ENCODE results near the gene MEGF9.

The MEGF9 gene

GRCh38 chr9:120574473-120574872, 139.8 kb downstream of the MEGF9 start:
- H3K9me3 ChIP-seq (ENCODE audit: control insufficient read depth, insufficient read depth, low read length): no peaks in the 10 kb centered on the region; the same call in 1 of the 2 replicates
- peaks cover 17% of the 10 kb centered on the region for H3K36me3 ChIP-seq (ENCODE audit: control insufficient read depth, insufficient read depth, low read length)
- H3K27ac ChIP-seq (ENCODE audit: low read length): no peak overlapping the region
- no peak overlapping the region for H3K4me3 ChIP-seq (ENCODE audit: low read length)
- DNase-seq (ENCODE audit: low read depth, low spot score): no peak
- H3K4me1 ChIP-seq (ENCODE audit: control insufficient read depth, insufficient read depth, low read length): no peaks in the 10 kb centered on the region
- WGBS (ENCODE audit: insufficient coverage, insufficient read length): no CpG with 5 or more reads among the region's 2 CpGs
- no peaks in the 10 kb centered on the region for H3K27me3 ChIP-seq (ENCODE audit: control insufficient read depth, insufficient read depth, low read length)

- DNase-seq (ENCODE audit: low read depth, low spot score): no peak
- no peaks in the 10 kb centered on the region for H3K27me3 ChIP-seq (ENCODE audit: control insufficient read depth, insufficient read depth, low read length)
- H3K4me1 ChIP-seq (ENCODE audit: control insufficient read depth, insufficient read depth, low read length): no peaks in the 10 kb centered on the region
- peaks cover 27% of the 10 kb centered on the region for H3K36me3 ChIP-seq (ENCODE audit: control insufficient read depth, insufficient read depth, low read length)
- H3K27ac ChIP-seq (ENCODE audit: low read length): no peak overlapping the region
- no peak overlapping the region for H3K4me3 ChIP-seq (ENCODE audit: low read length)
- H3K9me3 ChIP-seq (ENCODE audit: control insufficient read depth, insufficient read depth, low read length): no peaks in the 10 kb centered on the region; the same call in 1 of the 2 replicates
- no CpG with 5 or more reads among the region's 1 CpG for WGBS (ENCODE audit: insufficient coverage, insufficient read length)
These were observed 141.8 kb downstream of the MEGF9 start for GRCh38 chr9:120572472-120572871.

GRCh38 chr9:120571443-120572257, 142.6 kb downstream of the MEGF9 start:
- WGBS (ENCODE audit: insufficient coverage, insufficient read length): no CpG with 5 or more reads among the region's 11 CpGs
- no peaks in the 10 kb centered on the region; the same call in 1 of the 2 replicates for H3K9me3 ChIP-seq (ENCODE audit: control insufficient read depth, insufficient read depth, low read length)
- H3K4me1 ChIP-seq (ENCODE audit: control insufficient read depth, insufficient read depth, low read length): no peaks in the 10 kb centered on the region
- no peak overlapping the region for H3K27ac ChIP-seq (ENCODE audit: low read length)
- H3K4me3 ChIP-seq (ENCODE audit: low read length): no peak overlapping the region
- no peak for DNase-seq (ENCODE audit: low read depth, low spot score)
- no peaks in the 10 kb centered on the region for H3K27me3 ChIP-seq (ENCODE audit: control insufficient read depth, insufficient read depth, low read length)
- H3K36me3 ChIP-seq (ENCODE audit: control insufficient read depth, insufficient read depth, low read length): peaks cover 27% of the 10 kb centered on the region

DNA sequence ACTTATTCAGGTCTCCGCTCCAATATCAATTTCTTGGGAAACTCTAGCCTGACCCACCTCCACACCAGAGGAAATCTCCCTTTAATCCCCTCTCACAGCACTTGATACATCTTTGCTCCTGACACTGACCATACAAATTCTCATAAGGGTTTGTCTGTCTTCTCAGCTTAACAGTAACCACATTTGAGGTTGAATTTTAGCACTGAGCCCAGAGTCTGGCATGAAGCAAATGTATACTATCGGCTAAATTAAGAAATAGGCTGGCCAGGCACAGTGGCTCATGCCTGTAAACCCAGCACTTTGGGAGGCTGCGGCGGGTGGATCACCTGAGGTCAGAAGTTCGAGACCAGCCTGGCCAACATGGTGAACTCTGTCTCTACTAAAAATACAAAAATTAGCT, 144.0 kb downstream of the MEGF9 start:
- no peaks in the 10 kb centered on the region for H3K27me3 ChIP-seq (ENCODE audit: control insufficient read depth, insufficient read depth, low read length)
- no peaks in the 10 kb centered on the region for H3K4me1 ChIP-seq (ENCODE audit: control insufficient read depth, insufficient read depth, low read length)
- WGBS (ENCODE audit: insufficient coverage, insufficient read length): no CpG with 5 or more reads among the region's 5 CpGs
- H3K4me3 ChIP-seq (ENCODE audit: low read length): no peak overlapping the region
- no peak for DNase-seq (ENCODE audit: low read depth, low spot score)
- H3K9me3 ChIP-seq (ENCODE audit: control insufficient read depth, insufficient read depth, low read length): no peaks in the 10 kb centered on the region; the same call in 1 of the 2 replicates
- no peak overlapping the region for H3K27ac ChIP-seq (ENCODE audit: low read length)
- peaks cover 29% of the 10 kb centered on the region for H3K36me3 ChIP-seq (ENCODE audit: control insufficient read depth, insufficient read depth, low read length)

DNA sequence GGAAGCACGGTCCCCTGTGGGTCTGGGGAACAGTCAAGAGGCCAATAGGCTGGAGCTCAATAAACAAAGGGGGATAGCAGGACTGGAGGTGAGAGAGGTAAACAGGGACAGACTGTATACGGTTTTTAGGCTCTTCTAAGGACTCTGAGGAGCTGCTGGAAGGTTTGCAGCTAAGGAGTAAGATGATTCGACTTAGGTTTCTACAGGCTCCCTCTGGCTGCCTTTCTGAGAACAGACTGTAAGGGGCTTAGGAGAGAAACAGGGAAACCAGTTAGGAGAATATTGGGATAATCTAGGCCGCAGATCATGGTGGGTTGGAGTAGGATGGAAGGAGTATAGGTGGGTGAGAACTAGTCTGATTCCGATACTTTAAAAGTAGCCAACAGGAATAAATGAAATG, 144.7 kb downstream of the MEGF9 start:
- DNase-seq (ENCODE audit: low read depth, low spot score): no peak
- Histone ChIP-seq H3K4me3 (ENCODE audit: low read length) (no peak overlapping the region), H3K27me3 (ENCODE audit: control insufficient read depth, insufficient read depth, low read length) (no peaks in the 10 kb centered on the region), H3K27ac (ENCODE audit: low read length) (no peak overlapping the region), H3K4me1 (ENCODE audit: control insufficient read depth, insufficient read depth, low read length) (no peaks in the 10 kb centered on the region), H3K36me3 (ENCODE audit: control insufficient read depth, insufficient read depth, low read length) (peaks cover 32% of the 10 kb centered on the region), H3K9me3 (ENCODE audit: control insufficient read depth, insufficient read depth, low read length) (no peaks in the 10 kb centered on the region; the same call in 1 of the 2 replicates)
- WGBS (ENCODE audit: insufficient coverage, insufficient read length): no CpG with 5 or more reads among the region's 5 CpGs

GRCh38 chr9:120568816-120569215, 145.5 kb downstream of the MEGF9 start:
- H3K4me3 ChIP-seq (ENCODE audit: low read length): no peak overlapping the region
- H3K27me3 ChIP-seq (ENCODE audit: control insufficient read depth, insufficient read depth, low read length): no peaks in the 10 kb centered on the region
- peaks cover 32% of the 10 kb centered on the region for H3K36me3 ChIP-seq (ENCODE audit: control insufficient read depth, insufficient read depth, low read length)
- WGBS (ENCODE audit: insufficient coverage, insufficient read length): no CpG with 5 or more reads among the region's 5 CpGs
- H3K27ac ChIP-seq (ENCODE audit: low read length): no peak overlapping the region
- H3K4me1 ChIP-seq (ENCODE audit: control insufficient read depth, insufficient read depth, low read length): no peaks in the 10 kb centered on the region
- DNase-seq (ENCODE audit: low read depth, low spot score): no peak
- no peaks in the 10 kb centered on the region; the same call in 1 of the 2 replicates for H3K9me3 ChIP-seq (ENCODE audit: control insufficient read depth, insufficient read depth, low read length)

- no CpG with 5 or more reads among the region's 4 CpGs for WGBS (ENCODE audit: insufficient coverage, insufficient read length)
These were observed 146.4 kb downstream of the MEGF9 start for GRCh38 chr9:120567874-120568273.

DNA sequence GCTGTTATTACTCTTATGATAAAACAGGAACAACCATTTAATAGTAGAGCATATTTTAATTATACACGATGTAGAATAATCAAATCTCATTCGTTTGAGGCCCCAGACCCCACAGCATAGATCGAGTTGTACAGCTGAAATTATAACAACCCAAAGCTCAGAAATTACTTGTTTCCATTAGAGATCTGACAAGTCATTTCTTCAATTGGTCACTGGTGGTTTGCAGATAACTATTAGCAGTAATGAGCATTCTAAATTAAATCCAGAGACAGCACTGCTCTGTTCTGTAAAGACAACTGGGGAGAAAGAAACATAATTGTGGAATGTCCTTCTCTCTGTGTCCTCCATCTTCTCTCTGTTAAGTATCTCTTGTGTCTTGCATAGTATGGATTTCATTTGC, 147.2 kb downstream of the MEGF9 start:
- Histone ChIP-seq H3K9me3 (ENCODE audit: control insufficient read depth, insufficient read depth, low read length) (no peaks in the 10 kb centered on the region; the same call in 1 of the 2 replicates), H3K36me3 (ENCODE audit: control insufficient read depth, insufficient read depth, low read length) (peaks cover 32% of the 10 kb centered on the region), H3K4me1 (ENCODE audit: control insufficient read depth, insufficient read depth, low read length) (no peaks in the 10 kb centered on the region), H3K27ac (ENCODE audit: low read length) (no peak overlapping the region), H3K27me3 (ENCODE audit: control insufficient read depth, insufficient read depth, low read length) (no peaks in the 10 kb centered on the region), H3K4me3 (ENCODE audit: low read length) (no peak overlapping the region)
- WGBS (ENCODE audit: insufficient coverage, insufficient read length): no CpG with 5 or more reads among the region's 3 CpGs
- DNase-seq (ENCODE audit: low read depth, low spot score): no peak

More at GRCh38 chr9:120567874-120568273, 146.4 kb downstream of the MEGF9 start:
- H3K4me3 ChIP-seq (ENCODE audit: low read length): no peak overlapping the region
- H3K9me3 ChIP-seq (ENCODE audit: control insufficient read depth, insufficient read depth, low read length): no peaks in the 10 kb centered on the region; the same call in 1 of the 2 replicates
- H3K27me3 ChIP-seq (ENCODE audit: control insufficient read depth, insufficient read depth, low read length): no peaks in the 10 kb centered on the region
- peaks cover 32% of the 10 kb centered on the region for H3K36me3 ChIP-seq (ENCODE audit: control insufficient read depth, insufficient read depth, low read length)
- no peak for DNase-seq (ENCODE audit: low read depth, low spot score)
- H3K27ac ChIP-seq (ENCODE audit: low read length): no peak overlapping the region
- no peaks in the 10 kb centered on the region for H3K4me1 ChIP-seq (ENCODE audit: control insufficient read depth, insufficient read depth, low read length)

DNA sequence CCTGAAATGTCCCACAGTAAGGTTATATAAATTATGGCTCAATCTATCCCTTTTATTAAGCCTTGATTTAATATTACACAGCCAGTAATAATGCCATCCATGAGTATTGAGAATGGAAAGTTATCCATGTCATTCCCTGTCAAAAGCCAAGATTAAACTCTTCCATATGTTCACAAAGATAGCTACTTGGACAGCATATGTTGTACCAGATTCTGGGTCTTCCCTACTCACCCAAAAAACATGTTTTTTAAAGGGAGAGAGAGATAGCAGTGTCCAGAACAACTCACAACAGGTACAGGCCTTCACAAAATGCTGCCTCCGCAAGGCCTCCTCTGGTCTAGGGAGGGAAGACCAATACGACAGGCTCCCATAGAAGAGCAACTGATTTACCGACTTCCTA, 149.7 kb downstream of the MEGF9 start:
- Histone ChIP-seq H3K9me3 (ENCODE audit: control insufficient read depth, insufficient read depth, low read length) (no peaks in the 10 kb centered on the region), H3K4me1 (ENCODE audit: control insufficient read depth, insufficient read depth, low read length) (no peaks in the 10 kb centered on the region), H3K4me3 (ENCODE audit: low read length) (no peak overlapping the region), H3K27ac (ENCODE audit: low read length) (no peak overlapping the region), H3K27me3 (ENCODE audit: control insufficient read depth, insufficient read depth, low read length) (no peaks in the 10 kb centered on the region), H3K36me3 (ENCODE audit: control insufficient read depth, insufficient read depth, low read length) (peaks cover 17% of the 10 kb centered on the region; the same call in 1 of the 2 replicates)
- no CpG with 5 or more reads among the region's 3 CpGs for WGBS (ENCODE audit: insufficient coverage, insufficient read length)
- no peak for DNase-seq (ENCODE audit: low read depth, low spot score)

DNA sequence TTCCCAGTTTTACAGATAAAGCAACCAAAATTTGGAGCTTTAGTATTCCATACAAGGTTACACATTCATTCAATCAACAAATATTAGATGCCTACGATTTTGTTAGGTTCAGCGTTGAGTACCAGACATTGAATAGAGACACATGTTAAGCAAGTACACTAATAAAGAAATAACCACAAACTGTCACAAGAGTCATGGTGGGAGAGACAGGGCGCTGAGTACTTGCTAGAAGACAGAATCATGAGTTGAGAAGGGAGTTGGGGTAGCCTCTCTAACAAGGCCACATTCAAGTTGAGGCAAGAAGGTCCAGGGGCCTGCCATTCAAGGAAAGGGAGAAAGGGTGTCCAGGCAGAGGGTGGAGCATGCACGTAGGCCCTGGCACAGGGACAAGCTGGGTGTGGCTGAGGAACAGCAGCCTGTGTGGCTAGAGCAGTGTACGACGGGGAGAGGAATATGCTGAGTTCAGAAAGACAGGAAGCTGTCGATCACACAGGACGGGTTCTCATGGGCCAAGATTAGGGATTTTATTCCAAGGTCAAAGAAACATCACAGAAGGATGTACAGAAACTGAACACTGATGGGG, 151.3 kb downstream of the MEGF9 start:
- no peak overlapping the region for H3K4me3 ChIP-seq (ENCODE audit: low read length)
- DNase-seq (ENCODE audit: low read depth, low spot score): no peak
- no peak overlapping the region for H3K27ac ChIP-seq (ENCODE audit: low read length)
- no peaks in the 10 kb centered on the region for H3K4me1 ChIP-seq (ENCODE audit: control insufficient read depth, insufficient read depth, low read length)
- H3K36me3 ChIP-seq (ENCODE audit: control insufficient read depth, insufficient read depth, low read length): peaks cover 8% of the 10 kb centered on the region; the same call in 1 of the 2 replicates
- no CpG with 5 or more reads among the region's 8 CpGs for WGBS (ENCODE audit: insufficient coverage, insufficient read length)
- H3K27me3 ChIP-seq (ENCODE audit: control insufficient read depth, insufficient read depth, low read length): no peaks in the 10 kb centered on the region
- no peaks in the 10 kb centered on the region for H3K9me3 ChIP-seq (ENCODE audit: control insufficient read depth, insufficient read depth, low read length)
